B cell (primary cell): Measurements from ENCODE around the gene PLA2G6.

Source experiments
- EZH2 ChIP-seq: IDR thresholded peaks from 2 replicates; pipeline ENCODE4 v1.6.1; 2012; ENCODE audit warnings: borderline replicate concordance, low read depth, mild to moderate bottlenecking, moderate library complexity, low read length; ENCODE audit not compliant: insufficient read depth, poor library complexity, severe bottlenecking
- TF ChIP-seq, protein P1 (sequence below): fragments of 200-600 bp; IDR thresholded peaks from one replicate; pipeline ENCODE4 v1.8.0; 2022; ENCODE audit warnings: antibody characterized with exemption, mild to moderate bottlenecking

DNA sequence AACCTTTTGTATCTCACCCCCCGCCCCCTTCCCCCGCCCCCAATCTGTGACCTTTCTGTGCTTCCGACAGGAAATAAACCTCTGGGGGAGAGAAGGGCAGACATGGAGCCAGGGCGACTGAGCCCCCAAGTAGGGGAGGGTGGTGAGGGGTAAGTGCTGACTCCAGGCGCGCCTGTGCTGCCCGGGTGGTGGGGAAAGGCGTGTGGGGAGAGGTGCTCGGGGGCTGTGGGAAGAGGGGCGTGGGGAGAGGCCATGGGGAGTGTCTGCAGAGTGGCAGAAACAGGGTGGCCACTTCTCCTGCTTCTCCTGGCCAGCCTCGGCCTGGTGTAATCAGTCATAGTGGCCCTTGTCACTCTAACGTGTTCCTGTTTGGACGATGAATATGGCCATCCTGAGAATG is 105.7 kb downstream of the PLA2G6 start:
- TF ChIP-seq, protein P1, sequence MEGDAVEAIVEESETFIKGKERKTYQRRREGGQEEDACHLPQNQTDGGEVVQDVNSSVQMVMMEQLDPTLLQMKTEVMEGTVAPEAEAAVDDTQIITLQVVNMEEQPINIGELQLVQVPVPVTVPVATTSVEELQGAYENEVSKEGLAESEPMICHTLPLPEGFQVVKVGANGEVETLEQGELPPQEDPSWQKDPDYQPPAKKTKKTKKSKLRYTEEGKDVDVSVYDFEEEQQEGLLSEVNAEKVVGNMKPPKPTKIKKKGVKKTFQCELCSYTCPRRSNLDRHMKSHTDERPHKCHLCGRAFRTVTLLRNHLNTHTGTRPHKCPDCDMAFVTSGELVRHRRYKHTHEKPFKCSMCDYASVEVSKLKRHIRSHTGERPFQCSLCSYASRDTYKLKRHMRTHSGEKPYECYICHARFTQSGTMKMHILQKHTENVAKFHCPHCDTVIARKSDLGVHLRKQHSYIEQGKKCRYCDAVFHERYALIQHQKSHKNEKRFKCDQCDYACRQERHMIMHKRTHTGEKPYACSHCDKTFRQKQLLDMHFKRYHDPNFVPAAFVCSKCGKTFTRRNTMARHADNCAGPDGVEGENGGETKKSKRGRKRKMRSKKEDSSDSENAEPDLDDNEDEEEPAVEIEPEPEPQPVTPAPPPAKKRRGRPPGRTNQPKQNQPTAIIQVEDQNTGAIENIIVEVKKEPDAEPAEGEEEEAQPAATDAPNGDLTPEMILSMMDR, result no peak
- TF ChIP-seq EZH2, result no peak
